HG03442 (cell line): ENCODE results near the gene CLIC1.
A peak's percentile ranks its signal among the peaks of the same experiment; 100 is the strongest.

Experiments used
- ATAC-seq: cut with Tn5 transposase; IDR thresholded peaks from one replicate; pipeline ENCODE4 v1.9.1; 2021; ENCODE audit warnings: mild to moderate bottlenecking, moderate library complexity; ENCODE audit not compliant: unreplicated experiment

Gene CLIC1

DNA sequence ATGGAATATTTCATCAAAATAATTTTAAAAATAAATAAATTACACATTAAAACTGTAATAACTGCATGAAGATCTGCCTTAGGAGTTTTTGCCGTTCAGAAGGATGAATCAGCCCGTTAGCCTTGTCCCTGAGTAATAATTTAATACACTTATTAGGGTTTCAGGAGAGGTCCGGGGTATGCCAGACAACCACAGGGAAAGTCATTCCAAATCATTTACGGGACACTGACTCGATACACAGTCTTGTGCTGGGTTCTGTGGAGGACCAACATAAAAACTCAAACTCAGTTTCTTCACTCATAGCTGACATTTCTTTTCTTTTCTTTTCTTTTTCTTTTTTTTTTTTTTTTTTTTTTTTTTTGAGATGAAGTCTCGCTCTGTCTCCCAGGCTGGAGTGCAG is 30.4 kb downstream of the CLIC1 start:
- no peak for ATAC-seq

DNA sequence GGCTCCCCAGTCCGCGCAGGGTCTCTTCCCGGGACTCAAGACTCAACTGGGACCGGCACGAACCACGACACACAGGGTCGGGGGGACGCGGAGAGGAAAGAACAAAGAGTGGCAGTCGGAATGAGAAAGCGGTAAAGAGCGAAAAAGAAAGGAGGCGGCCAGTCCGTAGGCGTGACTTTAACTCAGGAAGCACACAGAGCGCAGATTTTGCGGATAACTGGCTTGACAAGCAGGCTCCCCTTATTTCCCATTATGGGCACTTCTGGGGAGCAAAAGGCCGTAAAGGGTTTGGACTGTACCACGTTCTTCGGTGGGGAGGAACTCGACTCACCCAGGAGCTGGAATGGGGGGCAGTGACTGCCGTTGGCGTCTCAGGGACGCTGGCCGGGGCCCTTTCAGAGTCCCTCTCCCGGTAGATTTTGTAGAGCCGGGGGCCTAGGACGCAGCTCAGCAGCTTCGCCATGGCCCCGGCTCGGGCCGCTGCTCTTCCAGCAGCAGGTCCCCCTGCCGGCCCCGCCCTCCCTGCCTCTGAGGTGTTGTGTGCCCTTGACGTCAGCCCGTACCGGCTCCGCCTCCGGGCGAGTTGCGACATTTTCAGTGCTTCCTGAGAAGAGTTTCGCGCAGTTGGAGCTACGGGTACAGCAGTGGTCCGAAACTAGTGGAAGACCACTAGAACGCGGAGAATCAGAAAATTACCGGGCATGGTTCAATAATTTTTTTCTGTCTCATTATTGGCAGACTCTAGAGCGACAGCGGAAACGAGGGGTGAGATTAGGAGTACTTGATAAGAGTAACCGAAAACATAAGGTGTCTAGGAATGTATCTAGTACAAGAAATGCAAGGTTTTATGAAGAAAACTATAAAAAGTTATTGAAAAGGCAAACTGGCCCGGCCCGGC is 33.3 kb downstream of the CLIC1 start, which contains the start of gene ABHD16A:
Gene ABHD16A, minus strand, starts transcription at position 506 of the 898 bp plus-strand sequence. Its CDS starts 43 bp downstream, at position 463.
- peak; percentile 86 for ATAC-seq

DNA sequence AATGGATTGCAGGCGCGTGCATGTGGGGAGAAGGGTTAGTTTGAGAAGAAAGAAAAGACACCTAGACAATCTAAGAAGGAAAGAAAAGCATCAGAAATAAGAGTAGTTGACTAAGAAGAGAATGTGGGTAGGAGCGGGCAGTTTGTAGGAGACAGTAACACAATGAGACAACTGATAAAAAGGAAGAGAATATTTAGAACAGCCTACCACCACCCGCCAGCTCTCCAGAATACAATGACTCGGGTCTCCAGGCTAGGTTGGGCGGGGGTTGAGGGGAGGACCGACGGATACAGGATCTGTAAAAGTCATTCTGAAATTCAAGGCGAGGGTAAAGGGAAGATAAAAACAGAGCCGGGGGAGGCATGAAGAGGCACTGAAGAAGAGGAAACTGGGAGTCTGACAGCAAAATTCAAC is 33.9 kb downstream of the CLIC1 start:
- ATAC-seq, result no peak

DNA sequence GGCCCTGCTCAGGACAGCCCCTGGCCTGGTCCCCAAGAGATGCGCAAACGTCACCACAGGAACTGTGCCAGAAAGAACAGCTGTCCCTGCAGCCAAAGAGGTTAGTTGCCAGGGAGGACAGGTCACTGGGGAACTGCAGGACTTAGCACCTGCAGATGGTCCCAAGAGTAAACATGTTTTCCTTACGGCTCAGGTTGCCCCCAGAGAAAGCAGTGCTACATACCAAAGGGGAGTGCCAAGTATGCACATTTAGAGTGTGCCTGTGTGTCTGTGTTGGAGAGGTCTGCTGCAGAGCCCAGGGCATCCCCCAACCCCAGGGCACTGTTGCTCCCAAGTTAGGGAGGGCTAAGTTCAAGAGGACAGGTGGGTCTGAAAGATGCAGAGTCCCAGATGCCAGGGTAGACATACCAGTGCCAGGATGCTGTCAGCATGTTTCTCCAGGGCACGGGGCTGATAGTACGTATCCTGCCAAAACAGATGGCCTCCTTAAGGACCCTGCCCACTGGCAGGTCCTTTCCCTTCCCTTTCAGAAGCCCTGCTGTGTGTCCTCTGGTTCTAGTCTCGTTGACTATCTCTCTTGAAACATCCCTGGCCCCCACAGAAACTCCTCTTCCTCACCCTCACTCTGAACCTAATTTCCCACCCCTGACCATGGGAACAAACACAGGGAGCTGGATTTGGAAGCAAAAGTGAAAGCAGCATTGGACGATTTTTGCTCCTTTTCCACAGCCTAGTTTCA is 34.5 kb downstream of the CLIC1 start:
- ATAC-seq, result no peak

DNA sequence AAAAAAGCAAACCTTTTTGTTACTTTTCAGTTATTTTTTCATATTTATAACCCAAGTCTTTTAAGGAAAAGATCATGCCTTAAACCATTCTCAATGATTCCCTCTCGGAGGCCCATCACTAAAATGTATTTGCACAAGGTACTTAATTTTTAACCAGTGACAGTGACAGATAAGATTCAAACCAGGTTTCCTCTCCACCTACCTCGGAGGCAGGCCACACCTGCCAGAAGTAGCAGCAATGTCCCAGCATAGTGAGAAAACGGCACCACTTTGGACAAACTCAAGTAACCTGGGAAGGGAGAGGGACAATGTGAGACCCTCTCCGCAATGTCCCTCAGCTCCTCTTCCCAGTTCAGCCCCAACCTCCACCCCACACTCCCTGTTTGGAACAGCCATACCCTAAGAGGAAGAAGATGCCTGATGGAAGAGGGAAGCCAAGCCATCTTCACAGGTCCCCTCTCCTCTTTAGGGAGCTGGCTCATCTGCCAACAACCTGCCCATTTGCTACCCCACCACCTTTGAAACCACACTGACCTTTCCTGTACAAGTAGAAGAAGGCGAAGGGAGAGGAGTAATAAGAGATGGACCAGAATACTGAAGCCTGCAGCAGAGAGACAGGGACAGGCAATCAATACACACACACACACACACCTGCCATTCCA is 35.5 kb downstream of the CLIC1 start:
- no peak for ATAC-seq

DNA sequence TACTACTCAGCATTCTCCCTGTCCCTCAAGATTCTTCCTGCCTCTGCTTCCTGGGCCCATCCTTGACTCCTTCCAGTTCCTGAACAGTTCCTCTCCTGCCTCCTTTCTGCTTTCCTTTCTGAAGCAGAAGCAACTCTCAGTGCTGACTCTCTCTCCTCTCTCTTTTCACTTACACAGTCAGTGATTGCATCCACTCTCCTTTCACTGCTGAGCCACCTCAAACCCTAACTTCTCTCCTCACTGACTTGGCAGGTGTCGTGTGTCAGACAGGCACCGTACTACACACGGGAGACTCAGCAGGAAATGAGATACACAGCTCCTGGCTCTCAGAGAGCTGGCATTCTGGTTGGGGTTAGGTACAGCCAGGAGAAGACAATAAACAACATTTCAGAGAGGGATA is 38.8 kb downstream of the CLIC1 start:
- ATAC-seq, result no peak

DNA sequence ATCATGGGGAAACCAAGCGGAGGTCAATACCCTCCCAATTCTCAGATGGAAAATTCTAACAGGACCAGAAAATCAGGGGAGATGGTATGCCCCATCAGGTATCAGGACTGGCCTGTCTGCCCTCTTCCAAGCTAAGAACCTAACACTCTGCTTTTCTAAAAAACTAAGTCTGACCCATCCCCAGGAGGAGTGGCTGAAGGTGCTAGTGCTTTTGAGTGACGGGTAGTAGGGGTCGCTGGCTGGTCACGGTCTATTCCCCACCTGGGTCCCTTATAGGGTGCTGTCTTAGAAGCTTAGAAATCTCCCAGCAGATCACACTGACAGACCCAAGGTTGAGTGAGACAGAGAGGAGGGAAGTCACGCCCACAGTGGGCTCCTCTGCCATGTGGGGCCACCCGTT is 42.8 kb downstream of the CLIC1 start:
- ATAC-seq, result no peak

DNA sequence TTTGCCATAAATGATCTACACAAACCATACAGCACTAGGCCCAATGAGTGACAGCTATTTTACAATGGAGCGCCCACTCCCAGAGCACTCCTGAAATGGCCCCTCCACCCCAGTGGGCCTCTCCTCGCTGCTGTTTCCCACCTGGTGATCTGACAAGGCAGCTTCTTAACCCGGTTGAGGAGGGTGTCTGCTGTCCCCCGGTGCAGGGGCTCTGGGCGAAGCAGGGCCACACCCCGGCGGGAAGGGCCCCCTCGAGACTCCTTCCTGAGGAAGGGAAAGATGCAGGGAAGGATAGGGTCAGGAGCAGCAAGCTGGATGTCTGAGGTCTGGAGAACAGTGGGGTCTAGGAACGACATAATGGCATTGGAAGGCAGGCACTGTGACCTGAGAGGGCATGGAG is 43.4 kb downstream of the CLIC1 start:
- ATAC-seq, result no peak

DNA sequence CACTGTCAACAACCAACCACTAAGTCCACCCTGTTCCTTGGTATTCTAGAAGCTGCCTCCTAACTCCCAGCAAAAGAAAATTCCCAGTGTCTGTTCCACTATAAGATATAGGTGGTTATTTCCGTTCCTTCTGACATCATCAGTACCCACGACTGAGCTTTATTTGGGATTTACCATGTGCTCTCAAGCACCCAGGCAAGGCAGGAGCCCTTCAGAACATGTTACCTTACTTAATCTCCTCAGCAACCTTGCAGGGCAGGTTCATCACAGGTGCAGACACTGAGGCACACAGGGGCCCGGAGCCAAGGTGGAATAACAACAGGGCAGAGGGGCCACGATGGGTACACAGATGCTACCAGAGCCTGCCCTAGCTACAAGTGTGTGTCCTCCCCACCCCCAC is 44.0 kb downstream of the CLIC1 start:
- no peak for ATAC-seq

DNA sequence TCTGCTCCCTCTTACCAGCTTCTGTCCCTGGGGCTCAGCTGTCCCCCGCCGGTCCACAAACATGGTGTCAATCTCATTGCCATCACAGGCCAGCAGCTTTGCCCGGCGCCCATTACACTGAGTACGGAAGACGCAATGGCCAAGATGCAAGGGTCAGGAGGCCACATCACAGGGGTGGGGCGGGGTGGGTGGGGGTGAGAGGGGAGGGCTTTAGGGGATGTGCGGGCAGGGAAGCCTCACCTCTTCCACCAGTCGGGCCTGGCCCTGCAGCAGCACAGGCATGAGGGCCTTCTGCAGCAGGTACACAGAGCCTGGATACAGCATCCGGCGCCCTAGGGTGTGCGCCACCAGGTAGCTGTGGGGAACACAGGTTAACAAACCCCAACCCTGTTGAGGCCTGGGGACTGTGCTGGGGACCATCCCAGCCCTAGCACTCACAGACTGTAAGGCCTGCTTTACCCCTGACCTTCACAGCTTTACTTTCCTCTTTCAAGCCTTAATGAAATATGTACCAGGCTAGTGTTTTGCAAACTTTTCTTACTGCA is 44.7 kb downstream of the CLIC1 start:
- no peak for ATAC-seq

DNA sequence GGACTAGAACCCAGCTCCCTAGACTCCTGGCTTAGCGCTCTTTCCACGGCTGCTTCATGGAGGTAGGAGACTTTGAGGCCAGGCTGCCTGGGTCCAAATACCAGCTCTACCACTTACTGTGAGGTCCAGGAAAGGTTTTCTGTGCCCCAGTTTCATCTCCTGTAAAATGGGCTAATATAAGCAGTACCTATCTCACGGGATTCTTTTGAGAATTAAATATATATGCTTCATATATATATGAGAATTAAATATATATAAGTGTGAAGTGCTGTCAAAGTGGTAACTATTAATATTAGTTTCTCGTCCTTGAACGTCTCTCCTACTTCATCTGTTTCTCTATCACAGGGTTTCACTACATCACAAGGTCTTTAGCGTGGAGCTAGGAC is 45.3 kb downstream of the CLIC1 start:
- no peak for ATAC-seq

DNA sequence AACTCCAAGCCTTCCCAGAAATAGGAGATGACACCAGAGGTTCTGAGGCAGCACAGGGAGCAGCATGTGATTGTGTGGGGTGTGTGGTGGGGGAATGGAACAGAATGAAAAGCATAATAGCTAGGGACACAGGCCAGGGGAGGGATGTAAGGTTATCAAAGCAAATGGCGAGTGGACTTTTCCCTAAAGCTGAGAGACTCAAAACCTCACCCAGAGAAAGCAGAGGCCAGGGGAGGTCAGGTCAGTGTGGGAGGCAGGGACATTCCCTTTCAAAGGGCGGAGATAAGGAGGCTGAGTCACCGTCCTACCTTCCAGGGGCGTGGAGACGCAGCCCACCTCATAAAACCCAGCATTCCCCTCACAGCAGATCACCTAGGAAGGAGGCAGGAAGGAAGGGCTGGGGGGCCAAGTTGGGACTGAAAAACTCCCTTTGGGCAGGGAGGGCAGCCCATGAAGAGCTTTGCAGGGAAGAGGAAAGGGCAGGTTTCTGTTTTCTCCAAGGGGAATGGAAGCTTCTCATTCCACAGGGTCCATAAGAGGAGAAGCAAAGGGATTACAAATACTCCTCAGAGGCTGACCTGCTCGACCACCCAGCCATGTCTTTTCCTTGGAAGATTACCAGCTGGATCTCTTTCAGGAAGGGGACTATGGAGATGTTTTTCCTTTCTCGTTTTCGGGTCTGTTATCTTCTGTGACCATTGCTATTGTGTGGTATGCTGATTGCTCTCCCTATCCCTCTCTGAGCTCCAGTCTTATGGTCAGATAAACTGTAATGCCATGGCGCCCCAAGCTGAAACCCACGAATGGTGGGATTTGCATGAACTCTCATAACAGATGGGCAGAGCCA is 45.9 kb downstream of the CLIC1 start:
- no peak for ATAC-seq

DNA sequence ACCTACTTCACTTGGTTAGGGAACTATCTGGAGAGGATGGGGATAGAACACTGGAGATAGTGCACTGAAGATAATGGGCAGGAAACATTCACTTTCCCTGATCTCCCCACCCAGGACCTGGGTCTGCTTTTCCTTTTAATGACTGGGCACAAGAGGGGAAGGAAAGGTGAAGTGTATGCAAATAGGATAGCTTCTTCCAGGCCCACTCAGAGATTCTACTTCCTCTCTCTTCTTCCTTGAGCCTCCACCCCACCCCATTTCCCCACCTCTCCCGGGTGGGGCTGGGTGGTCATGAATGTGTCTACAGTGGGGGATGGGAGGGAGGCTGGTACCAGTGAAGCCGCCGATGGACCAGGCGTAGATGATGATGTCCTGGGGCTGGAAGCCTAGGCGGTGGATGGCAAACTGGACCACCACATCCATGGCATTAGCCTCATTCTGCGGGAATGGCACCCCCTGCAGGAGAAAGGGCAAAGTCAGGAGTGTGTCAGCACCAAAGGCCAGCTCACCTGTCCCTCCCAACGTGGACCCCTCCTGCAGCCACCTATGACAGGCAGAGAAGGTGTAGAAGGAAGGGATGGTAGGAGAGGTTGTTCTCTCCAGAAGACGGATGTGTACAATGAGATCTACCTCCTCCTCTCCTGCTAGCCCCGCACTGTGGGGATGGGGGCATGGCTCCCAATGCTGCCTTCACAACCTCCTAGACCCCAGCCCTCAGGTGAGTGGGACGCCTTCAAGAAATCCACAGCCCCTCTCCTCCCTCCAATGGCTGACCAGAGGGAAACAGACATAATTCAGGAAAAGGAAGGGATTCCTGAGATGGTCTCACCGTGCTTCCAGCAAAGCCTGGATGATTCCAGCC is 46.9 kb downstream of the CLIC1 start:
- no peak for ATAC-seq

DNA sequence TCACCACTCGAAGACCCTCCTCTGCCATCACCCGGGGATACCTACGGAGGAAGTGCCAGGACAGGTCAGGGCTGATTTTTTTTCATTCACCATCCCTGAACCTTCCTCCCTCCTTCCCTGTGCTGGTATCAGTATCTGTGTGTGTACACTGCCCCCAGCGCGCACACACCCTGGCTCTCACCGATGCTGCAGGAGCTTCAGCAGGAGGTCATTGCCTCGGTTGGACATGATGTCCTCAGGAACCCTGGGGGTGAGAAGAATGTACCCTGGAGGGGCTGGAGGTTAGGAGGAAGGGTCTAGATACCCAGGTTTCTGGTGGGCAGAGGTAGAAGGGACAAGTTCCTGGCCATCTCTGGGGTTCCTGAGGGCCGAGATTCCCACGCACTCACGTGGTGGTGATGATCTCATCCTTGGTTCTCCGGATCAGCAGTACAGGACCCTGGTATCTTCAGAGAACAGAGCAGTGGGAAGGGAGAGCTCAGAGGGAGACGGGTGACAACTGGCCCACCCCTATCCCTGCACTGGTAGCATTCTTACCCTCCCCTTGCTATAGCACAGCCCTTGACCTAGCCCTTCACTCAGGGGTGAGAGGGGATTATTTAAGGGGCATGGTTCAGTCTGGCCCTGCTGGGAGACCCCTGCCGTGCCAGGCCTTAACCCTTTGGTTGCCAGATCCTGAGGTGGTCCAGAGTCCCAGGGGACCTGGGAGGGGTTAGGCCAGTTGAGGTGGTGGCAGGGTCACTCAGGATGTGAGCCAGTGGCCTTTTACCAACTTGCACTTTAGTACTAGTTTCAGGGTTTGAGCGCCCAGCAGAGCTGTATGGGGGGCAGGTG is 48.3 kb downstream of the CLIC1 start:
- no peak for ATAC-seq

DNA sequence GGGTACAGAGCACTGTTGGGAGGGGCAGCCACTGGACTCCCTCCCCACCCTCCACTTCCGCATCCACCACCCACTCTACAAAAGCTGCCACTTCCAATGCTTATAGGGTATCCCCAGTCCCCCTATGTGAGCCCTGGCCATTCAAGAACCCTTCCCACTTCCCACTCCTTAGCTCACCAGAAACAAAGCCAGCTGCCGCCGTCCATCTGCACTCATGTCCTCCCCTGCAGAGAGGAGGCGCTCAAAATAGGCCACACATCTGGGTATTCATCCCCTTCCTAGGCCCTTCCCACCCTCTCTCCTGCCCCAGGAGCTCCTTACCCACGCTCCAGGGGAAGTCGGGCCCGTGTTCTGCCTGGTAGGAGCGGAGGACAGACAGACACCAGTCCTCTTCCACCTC is 49.0 kb downstream of the CLIC1 start:
- no peak for ATAC-seq

DNA sequence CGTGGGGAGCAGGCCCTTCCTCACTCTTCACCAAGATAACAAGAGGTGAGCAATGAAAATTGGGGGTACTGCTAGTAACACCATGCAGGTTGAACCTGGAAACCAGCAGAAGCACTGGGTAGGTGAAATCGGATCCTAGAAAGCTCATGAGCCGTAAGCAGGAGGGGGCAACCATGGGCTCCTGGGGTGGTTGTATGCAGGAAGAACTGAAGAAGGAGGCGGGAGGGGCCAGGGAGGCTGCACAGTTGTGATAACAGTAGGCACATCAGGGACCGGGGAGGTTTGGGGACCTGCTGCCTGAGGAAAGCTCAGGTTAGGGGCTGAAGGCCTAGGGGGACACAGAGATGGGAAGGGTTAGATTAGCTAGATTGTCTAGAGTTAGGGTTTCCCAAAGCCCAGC is 49.8 kb downstream of the CLIC1 start:
- no peak for ATAC-seq

DNA sequence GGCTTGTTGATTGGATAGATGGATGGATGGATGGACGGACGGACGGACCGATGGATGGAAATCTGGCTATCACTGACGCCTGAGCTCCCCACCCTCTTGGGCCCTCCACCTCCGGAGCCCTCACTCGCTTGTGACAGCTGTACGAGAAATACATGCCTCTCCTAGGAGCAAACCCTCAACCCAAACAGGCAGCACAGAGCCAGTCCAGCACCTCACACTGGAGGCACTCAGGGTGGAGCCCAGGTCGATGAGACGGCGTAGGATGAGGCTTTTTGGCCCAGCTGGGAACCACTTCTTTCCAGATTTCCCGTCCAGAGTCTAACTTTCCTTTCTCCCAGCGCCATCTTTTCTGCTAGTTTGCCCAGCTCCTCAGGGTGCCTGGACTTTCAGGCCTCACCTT is 52.7 kb downstream of the CLIC1 start:
- ATAC-seq, result no peak

DNA sequence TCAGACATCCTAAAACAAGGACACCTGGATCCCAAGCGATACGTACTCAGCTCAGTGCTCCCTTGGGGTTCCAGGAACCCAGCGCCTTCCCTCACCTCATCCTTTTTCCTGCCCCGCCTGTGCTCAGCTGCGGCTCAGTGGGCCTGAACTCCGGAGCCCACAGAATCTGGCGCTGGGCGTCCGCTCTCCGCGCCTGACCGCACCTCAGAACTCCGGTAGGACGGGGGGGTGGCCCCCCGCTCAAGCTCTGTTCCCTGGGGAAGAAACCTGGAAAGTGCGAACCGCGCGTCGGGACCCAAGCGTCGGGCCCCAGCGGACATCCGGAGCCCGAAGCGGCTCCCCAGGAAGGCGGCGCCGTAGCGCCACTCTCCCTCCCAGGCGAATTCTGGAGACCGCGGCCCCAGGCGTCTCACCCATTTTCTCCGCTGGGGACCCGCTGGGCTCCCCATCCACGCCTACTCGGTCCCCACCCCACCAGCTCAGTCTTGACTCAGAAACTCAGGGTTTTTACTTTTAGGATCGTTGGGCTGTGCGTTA is 55.1 kb downstream of the CLIC1 start:
- ATAC-seq, result no peak
